HepG2 (cell line): ENCODE results near the gene DLL3. TPM values are rescaled to one million over a fixed set of nuclear protein-coding genes. Genes with fewer than 3 reads are reported as not detected.

Experiments
- ATAC-seq: fragments of 200-7000 bp; cut with Tn5 transposase; 3 replicates; pipeline ENCODE4 v1.9.1; 2020; ENCODE audit warnings: mild to moderate bottlenecking, moderate library complexity
- BruUV-seq: library from RNA; stranded (reverse); fragments of 400-500 nt; replicated peaks from 2 replicates; lab custom pipeline; 2021; lab: Mats Ljungman, UMichigan
- CTCF ChIA-PET: fragments of 300-600 bp; formaldehyde crosslinking; extraction: SDS; loops from one replicate; lab custom pipeline; 2021; ENCODE audit warnings: low total read pairs, inconsistent platforms, low intra/inter-chr PET ratio; lab: Yijun Ruan, JAX
- POLR2A ChIA-PET: fragments of 350-600 bp; sonication (Branson Sonifier 250); formaldehyde crosslinking; loops from one replicate; lab custom pipeline; 2020; ENCODE audit warnings: antibody characterized with exemption, inconsistent platforms; lab: Yijun Ruan, JAX
- DNase-seq: peaks from one replicate; pipeline ENCODE4 v3.0.0-alpha.2; 2015; ENCODE audit warnings: low spot score
- FAIRE-seq: peaks from 3 replicates; lab custom pipeline; 2011; peaks lifted over from hg19 to GRCh38; lab: Jason Lieb, UNC
- H2AFZ ChIP-seq: one replicate; pipeline ENCODE4 v1.6.1; 2011; ENCODE audit warnings: low read length, inconsistent platforms
- H3K27ac ChIP-seq: fragments of 300-600 bp; 3 replicates; pipeline ENCODE4 v1.8.0; 2011; ENCODE audit warnings: mixed run types, mild to moderate bottlenecking, mixed read lengths, low read length, inconsistent platforms; ENCODE audit not compliant: insufficient read depth; ENCODE audit errors: extremely low read length
- H3K27me3 ChIP-seq, 2 experiments: fragments of 200-600 bp in 1 of 2; 2 replicates in 1 of 2; 3 replicates in 1 of 2; pipeline versions ENCODE4 v1.6.0 to v1.8.0; 2011; ENCODE audit warnings: low read length in 2 of 2, mild to moderate bottlenecking in 2 of 2, moderate library complexity in 2 of 2, inconsistent platforms in 1 of 2; ENCODE audit not compliant: insufficient read depth in 2 of 2, control insufficient read depth in 1 of 2
- H3K36me3 ChIP-seq, 2 experiments: fragments of 200-600 bp in 1 of 2; replicated peaks in 1 of 2; 2 replicates in 1 of 2; 3 replicates in 1 of 2; pipeline versions ENCODE4 v1.5.1 to v1.8.0; 2011; ENCODE audit warnings: low read length in 2 of 2, inconsistent platforms in 1 of 2; ENCODE audit not compliant: insufficient read depth in 2 of 2, control insufficient read depth in 1 of 2
- H3K4me1 ChIP-seq: 2 replicates; pipeline ENCODE4 v1.5.1; 2012; ENCODE audit warnings: low read length, inconsistent platforms; ENCODE audit not compliant: insufficient read depth
- H3K4me2 ChIP-seq: 2 replicates; pipeline ENCODE4 v1.6.0; 2011; ENCODE audit warnings: low read depth, low read length, inconsistent platforms
- H3K4me3 ChIP-seq, 3 experiments: fragments of 200-600 bp in 1 of 3; sonication (generic), shearing (Covaris generic) in 1 of 3; replicated peaks in 1 of 3; 2 replicates each; pipeline ENCODE4 v1.5.1; 2011 to 2016; ENCODE audit warnings: low read length in 3 of 3, inconsistent platforms in 2 of 3, low read depth in 2 of 3, mild to moderate bottlenecking in 2 of 3, control low read depth in 1 of 3, mixed read lengths in 1 of 3; ENCODE audit not compliant: insufficient read depth in 1 of 3
- H3K79me2 ChIP-seq: one replicate; pipeline ENCODE4 v1.6.1; 2011; ENCODE audit warnings: low read length, inconsistent platforms; ENCODE audit not compliant: insufficient read depth
- H3K9ac ChIP-seq: 2 replicates; pipeline ENCODE4 v1.6.0; 2011; ENCODE audit warnings: mild to moderate bottlenecking, low read depth, low read length, inconsistent platforms; ENCODE audit not compliant: insufficient read depth
- H3K9me3 ChIP-seq: 2 replicates; pipeline ENCODE4 v1.5.1; 2012; ENCODE audit warnings: mild to moderate bottlenecking, low read length
- H4K20me1 ChIP-seq: 2 replicates; pipeline ENCODE4 v1.6.0; 2011; ENCODE audit warnings: inconsistent platforms, mild to moderate bottlenecking, low read length, moderate library complexity; ENCODE audit not compliant: insufficient read depth
- NR2C2 ChIP-seq: sonication (generic); formaldehyde crosslinking; IDR thresholded peaks from 2 replicates; pipeline ENCODE4 v1.4.0; 2020; ENCODE audit warnings: missing genetic modification reagents, mild to moderate bottlenecking, moderate library complexity, borderline replicate concordance
- TBL1XR1 ChIP-seq: fragments of 150-350 bp; IDR thresholded peaks from 2 replicates; pipeline ENCODE4 v1.6.1; 2014; ENCODE audit warnings: borderline replicate concordance, low read length; ENCODE audit not compliant: partially characterized antibody
- TBP ChIP-seq: sonication (generic); formaldehyde crosslinking; IDR thresholded peaks from 2 replicates; pipeline ENCODE4 v1.5.0; 2020; ENCODE audit warnings: missing genetic modification reagents
- UBTF ChIP-seq: sonication (generic); formaldehyde crosslinking; IDR thresholded peaks from 2 replicates; pipeline ENCODE4 v1.4.0; 2020; ENCODE audit warnings: mild to moderate bottlenecking, missing genetic modification reagents
- ZNF44 ChIP-seq: sonication (generic); formaldehyde crosslinking; IDR thresholded peaks from 2 replicates; pipeline ENCODE4 v1.5.1; 2020; ENCODE audit warnings: mild to moderate bottlenecking, missing genetic modification reagents
- ZNF691 ChIP-seq: sonication (generic); formaldehyde crosslinking; IDR thresholded peaks from 2 replicates; pipeline ENCODE4 v1.4.0; 2020; ENCODE audit warnings: missing genetic modification reagents, low read depth, mild to moderate bottlenecking, borderline replicate concordance
- ZNF773 ChIP-seq: sonication (generic); formaldehyde crosslinking; IDR thresholded peaks from 2 replicates; pipeline ENCODE4 v1.4.0; 2020; ENCODE audit warnings: missing genetic modification reagents, borderline replicate concordance
- ZNF792 ChIP-seq: IDR thresholded peaks from 2 replicates; pipeline ENCODE4 v1.6.1; 2016
- WGBS: methylation state at CpG from one replicate; pipeline ENCODE4 v1.1.6; 2017; ENCODE audit warnings: low lambda C conversion rate; 5-methylcytosine and 5-hydroxymethylcytosine counted together
- in situ Hi-C: cut with HindIII; loops from 2 replicates; pipeline ENCODE4 v1.10.0; 2017; ENCODE audit warnings: low pct_unique_long_range_greater_than_20kb; ENCODE audit not compliant: extremely low pct_ligation_motif_present
- intact Hi-C: fragments of 100-400 bp; cut with micrococcal nuclease; formaldehyde crosslinking; loops from one replicate; pipeline ENCODE4 v1.10.0; 2022; ENCODE audit not compliant: unreplicated experiment
- polyA plus RNA-seq, 8 experiments: library from polyadenylated mRNA; depleted of rRNA in 3 of 8; stranded (reverse) in 7 of 8; unstranded in 1 of 8; fragments of >200 nt; fragmentation: Illumina TruSeq in 4 of 8; extraction: Trizol in 4 of 8; gene quantifications; 2 replicates each; pipeline versions ENCODE4 v1.2.1 to v1.2.3, GENCODE V29; 2011 to 2016; ENCODE audit warnings: low read depth in 4 of 8, missing spikeins in 1 of 8, mixed read lengths in 1 of 8; ENCODE audit not compliant: insufficient read depth in 1 of 8
- total RNA-seq, 5 experiments: library from RNA; depleted of rRNA; stranded (reverse); fragments of >200 nt; fragmentation: Illumina TruSeq; extraction: Trizol; gene quantifications; 2 replicates each; pipeline ENCODE4 v1.2.3, GENCODE V29; 2016; ENCODE audit warnings: low read depth in 1 of 5
- TF ChIP-seq, protein P1 (sequence below): sonication (generic); formaldehyde crosslinking; IDR thresholded peaks from 2 replicates; pipeline ENCODE4 v1.4.0; 2020; ENCODE audit warnings: missing genetic modification reagents, borderline replicate concordance
- TF ChIP-seq, protein P2 (sequence below): sonication (generic); formaldehyde crosslinking; IDR thresholded peaks from 2 replicates; pipeline ENCODE4 v1.5.1; 2020; ENCODE audit warnings: missing genetic modification reagents, mild to moderate bottlenecking, borderline replicate concordance

Gene DLL3
- total and polyA plus RNA-seq, 2 of the 13 experiments (the other 11 are each of a cell fraction or from before 2014, with no cell fraction given), result 0.35 to 0.55 TPM

DNA sequence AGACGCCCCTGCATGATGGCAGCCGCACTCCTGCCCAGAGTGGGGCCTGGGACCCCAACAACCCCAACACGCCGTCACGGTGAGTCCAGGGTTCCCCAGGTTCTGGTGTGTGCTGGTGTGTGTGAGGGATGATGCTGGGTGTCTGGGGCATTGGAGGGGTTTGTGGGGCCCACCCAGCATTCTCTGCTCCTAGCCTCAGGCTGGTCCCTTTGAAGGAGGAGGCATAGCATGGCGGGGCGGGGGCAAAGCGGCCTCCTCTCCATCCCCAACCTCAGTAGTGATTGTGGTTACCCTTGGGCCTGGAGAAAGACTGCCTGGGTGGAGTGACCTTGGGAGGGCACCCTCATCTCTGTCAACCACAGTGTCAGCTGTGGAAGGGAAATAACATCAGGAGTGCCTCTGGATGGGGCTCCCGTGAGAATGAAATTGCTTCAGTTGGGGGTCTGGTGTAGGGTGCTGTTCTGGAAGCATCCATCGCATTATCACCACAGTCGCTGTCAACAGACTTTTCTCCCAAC, 25.2 kb upstream of the DLL3 start:
- H3K36me3 ChIP-seq, result peaks cover 40 to 75% of the 10 kb centered on the region in 2 experiments
- DNase-seq (no peak), FAIRE-seq (no peak), ATAC-seq (peak; percentile 6; the same call in 2 of the 3 replicates)
- no peaks in the 10 kb centered on the region; a peak in 1 of 5 replicates for H3K27me3 ChIP-seq
- no peak overlapping the region for H3K4me3 ChIP-seq
- H2AFZ ChIP-seq, result no peak overlapping the region
- H3K27ac ChIP-seq, result no peak overlapping the region
- ChIA-PET POLR2A (interaction anchor here (0.9 to 1.2 kb wide), 2 partner anchors 38 to 61 kb away, joined by 3 read pairs; partner anchors contain the start of genes PLEKHG2 and RPS16), CTCF (interaction anchor here (1.2 to 2.9 kb wide), 2 partner anchors 29 to 59 kb away, joined by 3 to 20 read pairs; partner anchors contain the start of gene EID2B)
- in situ Hi-C loops (no loop called here), intact Hi-C loops (no loop called here)
- no peak overlapping the region for H3K9ac ChIP-seq
- no peak overlapping the region for H3K4me2 ChIP-seq
- no peaks in the 10 kb centered on the region for H3K79me2 ChIP-seq
- H3K9me3 ChIP-seq, result no peaks in the 10 kb centered on the region
- no peaks in the 10 kb centered on the region for H3K4me1 ChIP-seq
- BruUV-seq, result no TSS peak
- no peaks in the 10 kb centered on the region for H4K20me1 ChIP-seq
- 91% methylated on average over 6 of the region's 11 CpGs for WGBS
- TF ChIP-seq, protein P1, sequence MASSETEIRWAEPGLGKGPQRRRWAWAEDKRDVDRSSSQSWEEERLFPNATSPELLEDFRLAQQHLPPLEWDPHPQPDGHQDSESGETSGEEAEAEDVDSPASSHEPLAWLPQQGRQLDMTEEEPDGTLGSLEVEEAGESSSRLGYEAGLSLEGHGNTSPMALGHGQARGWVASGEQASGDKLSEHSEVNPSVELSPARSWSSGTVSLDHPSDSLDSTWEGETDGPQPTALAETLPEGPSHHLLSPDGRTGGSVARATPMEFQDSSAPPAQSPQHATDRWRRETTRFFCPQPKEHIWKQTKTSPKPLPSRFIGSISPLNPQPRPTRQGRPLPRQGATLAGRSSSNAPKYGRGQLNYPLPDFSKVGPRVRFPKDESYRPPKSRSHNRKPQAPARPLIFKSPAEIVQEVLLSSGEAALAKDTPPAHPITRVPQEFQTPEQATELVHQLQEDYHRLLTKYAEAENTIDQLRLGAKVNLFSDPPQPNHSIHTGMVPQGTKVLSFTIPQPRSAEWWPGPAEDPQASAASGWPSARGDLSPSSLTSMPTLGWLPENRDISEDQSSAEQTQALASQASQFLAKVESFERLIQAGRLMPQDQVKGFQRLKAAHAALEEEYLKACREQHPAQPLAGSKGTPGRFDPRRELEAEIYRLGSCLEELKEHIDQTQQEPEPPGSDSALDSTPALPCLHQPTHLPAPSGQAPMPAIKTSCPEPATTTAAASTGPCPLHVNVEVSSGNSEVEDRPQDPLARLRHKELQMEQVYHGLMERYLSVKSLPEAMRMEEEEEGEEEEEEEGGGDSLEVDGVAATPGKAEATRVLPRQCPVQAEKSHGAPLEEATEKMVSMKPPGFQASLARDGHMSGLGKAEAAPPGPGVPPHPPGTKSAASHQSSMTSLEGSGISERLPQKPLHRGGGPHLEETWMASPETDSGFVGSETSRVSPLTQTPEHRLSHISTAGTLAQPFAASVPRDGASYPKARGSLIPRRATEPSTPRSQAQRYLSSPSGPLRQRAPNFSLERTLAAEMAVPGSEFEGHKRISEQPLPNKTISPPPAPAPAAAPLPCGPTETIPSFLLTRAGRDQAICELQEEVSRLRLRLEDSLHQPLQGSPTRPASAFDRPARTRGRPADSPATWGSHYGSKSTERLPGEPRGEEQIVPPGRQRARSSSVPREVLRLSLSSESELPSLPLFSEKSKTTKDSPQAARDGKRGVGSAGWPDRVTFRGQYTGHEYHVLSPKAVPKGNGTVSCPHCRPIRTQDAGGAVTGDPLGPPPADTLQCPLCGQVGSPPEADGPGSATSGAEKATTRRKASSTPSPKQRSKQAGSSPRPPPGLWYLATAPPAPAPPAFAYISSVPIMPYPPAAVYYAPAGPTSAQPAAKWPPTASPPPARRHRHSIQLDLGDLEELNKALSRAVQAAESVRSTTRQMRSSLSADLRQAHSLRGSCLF, result no peak
- TF ChIP-seq TBP (CRISPR knock-in tag) (no peak), TBL1XR1 (no peak), NR2C2 (CRISPR knock-in tag) (no peak), UBTF (no peak), ZNF792 (no peak), ZNF691 (CRISPR knock-in tag) (no peak), ZNF773 (CRISPR knock-in tag) (no peak), ZNF44 (CRISPR knock-in tag) (no peak)
- TF ChIP-seq, protein P2, sequence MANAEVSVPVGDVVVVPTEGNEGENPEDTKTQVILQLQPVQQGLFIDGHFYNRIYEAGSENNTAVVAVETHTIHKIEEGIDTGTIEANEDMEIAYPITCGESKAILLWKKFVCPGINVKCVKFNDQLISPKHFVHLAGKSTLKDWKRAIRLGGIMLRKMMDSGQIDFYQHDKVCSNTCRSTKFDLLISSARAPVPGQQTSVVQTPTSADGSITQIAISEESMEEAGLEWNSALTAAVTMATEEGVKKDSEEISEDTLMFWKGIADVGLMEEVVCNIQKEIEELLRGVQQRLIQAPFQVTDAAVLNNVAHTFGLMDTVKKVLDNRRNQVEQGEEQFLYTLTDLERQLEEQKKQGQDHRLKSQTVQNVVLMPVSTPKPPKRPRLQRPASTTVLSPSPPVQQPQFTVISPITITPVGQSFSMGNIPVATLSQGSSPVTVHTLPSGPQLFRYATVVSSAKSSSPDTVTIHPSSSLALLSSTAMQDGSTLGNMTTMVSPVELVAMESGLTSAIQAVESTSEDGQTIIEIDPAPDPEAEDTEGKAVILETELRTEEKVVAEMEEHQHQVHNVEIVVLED, result no peak
